ENCODE results near the gene KCNN4.
"Not testable (repeated sequence)": the region's sequence is repeated elsewhere in the genome, so short reads cannot be mapped to it uniquely, and the experiment has no call there.

Gene KCNN4

DNA sequence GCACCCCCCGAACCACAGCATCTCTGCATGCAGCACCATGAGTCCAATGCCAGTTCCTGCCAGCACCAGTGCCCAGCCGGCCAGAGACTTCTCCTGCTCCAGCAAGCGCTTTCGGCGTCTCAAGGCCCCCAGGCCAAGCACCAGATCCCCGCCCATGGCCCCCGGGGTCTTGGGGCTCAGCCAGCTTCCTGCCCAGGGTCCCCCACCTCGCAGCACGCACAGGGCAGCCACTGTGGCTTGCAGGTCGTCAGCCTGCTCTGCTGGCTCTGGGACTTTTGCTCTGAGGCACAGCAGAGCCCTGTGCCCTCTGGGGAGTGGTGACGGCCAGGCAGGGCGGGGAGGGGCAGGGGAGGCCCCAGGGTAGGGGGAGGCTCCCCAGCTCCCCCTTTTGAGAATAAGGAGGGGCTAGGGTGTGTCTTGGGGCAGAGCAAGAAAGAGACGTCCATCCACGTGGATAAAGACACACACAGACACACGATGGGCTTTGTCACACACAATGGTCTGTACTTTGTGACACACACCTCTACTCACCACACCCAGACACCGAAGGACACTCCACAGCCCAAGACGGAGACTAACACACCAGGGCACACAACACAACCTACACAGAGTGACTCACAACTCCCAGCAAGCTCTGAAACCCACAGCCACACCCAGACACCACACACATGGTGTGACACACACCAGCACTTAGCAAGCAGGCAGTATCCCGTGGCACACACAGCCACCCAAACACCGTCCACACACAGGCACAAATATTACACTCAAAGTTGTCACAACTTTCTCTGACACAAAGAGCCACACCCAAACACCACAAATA lies at the start of gene KCNN4:
Gene KCNN4, minus strand, starts transcription at position 268 of the 820 bp plus-strand sequence. Its CDS starts 112 bp downstream, at position 156.
- peak; percentile 72 to 93 for DNase-seq

DNA sequence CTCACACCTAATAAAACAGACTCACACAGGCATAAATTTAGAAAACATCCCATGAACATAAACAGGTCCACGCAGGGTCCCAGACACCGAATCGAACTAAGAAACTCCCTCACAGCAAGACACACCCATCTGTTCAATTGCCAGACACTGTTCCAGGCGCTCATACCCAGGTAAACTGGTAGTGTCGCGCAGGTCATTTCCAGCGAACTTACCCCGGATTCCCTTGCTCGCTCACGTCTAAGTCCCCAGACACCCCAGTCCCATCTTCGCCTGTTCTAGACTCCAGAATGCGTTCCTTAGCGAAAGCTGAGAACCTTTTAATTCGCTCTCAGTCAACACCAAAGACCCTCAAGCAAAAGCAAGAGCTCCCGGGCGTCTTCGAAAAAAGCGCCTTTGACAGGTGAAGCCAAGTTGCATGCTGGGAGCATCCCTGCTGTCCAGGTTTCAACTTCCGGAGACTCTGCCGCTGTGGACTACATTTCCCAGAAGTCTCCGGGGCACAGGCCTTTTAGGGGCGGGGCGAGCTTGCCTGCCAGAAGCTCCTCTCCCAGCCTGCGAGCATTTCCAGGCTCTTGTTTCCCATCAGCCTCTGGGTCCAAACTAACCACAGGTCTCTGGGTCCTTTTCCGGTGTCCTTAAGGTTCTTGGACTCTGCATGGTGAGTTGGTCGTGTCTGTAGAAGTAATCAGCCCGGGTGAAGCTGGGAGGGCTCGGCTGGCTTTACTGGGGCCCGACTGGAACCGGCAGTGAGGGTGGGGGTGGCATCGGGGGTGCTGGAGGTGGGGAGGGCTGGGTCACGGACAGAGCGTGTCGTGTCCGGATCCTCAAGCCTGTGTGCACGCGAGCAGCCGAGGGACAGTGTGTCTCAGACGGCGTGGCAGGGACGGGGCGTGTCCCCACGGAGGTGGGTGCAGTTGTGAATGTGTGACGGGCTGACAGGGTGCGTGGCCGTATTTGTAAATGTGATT lies 46.3 kb upstream of the KCNN4 start, which contains the start of gene ZNF283:
Gene ZNF283, plus strand, starts transcription at position 535 of the 968 bp plus-strand sequence. CDS start 6,184 bp downstream, outside the sequence.
- DNase-seq: peak; percentile 72 to 86

DNA sequence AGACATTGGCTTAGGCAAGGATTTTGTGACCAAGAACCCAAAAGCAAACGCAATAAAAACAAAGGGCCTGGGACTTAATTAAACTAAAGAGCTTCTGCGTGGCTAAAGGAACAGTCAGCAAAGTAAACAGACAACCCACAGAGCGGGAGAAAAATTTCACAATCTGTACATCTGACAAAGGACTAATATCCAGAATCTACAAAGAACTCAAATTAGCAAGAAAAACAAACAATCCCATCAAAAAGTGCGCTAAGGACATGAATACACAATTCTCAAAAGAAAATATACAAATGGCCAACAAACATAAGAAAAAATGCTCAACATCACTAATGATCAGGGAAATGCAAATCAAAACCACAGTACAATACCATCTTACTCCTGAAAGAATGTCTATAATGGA lies 43.8 kb upstream of the KCNN4 start:
- not testable (repeated sequence) for DNase-seq

DNA sequence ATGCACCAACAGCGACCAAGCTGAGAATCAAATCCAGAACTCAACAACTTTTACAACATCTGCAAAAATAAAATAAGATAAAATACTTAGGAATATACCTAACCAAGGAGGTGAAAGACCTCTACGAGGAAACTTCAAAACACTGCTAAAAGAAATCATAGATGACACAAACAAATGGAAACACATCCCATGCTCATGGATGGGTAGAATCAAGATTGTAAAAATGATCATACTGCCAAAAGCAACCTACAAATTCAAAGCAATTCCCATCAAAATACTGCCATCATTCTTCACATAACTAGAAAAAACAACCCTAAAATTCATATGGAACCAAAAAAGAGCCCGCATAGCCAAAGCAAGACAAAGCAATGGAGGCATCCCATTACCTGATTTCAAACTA lies 43.1 kb upstream of the KCNN4 start:
- not testable (repeated sequence) for DNase-seq

DNA sequence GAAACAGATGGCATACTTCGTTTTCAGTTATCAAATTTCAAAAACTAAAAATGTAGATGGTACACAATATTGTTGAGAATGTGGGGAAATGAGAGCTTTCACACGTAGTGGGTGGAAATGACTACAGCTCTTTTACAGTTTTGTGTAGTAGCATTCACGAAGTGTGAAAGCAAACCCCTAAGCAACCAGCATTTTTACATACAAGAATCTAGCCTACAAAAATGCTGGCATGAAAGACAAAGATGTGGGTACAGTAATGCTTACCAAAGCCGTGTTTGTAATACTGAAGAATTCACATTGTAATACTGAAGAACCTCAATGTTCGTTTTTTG lies 40.1 kb upstream of the KCNN4 start:
- no peak for DNase-seq

DNA sequence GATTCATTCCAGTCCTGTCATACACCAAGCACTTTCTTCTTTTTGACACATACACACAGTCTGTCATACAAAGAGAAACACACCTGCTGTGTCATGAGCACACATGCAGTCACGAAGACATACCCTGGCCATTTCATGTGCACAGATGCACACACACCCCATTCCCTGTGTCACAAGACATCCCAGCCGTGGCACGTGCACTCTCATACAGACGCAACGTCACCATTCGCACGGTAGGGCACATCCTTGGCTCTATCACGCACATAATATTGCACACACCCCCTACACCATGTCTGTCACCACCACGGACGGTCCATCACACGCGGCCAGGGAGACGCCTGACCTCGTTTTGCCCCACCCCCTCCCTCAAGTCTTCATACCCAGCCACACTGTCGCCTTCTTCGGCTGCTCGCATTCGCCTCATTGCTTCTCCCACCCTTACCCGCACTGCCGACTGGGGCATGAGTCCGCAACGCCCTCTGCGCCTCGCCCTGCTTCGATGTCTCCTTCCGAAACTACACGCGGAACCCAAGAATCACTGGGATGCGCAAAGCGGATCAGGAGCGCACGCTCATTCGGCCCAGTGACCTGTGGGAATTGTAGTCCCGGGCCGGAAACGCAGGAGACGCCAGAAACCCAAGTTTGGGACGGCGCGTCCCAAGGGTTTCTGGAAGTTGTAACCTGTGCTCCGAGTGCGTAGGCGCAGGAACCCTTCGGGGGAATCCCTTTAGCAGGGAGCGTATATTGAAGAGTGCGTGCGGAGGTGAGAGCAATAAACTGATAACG lies 39.5 kb upstream of the KCNN4 start:
- DNase-seq: peak; percentile 19 to 25

DNA sequence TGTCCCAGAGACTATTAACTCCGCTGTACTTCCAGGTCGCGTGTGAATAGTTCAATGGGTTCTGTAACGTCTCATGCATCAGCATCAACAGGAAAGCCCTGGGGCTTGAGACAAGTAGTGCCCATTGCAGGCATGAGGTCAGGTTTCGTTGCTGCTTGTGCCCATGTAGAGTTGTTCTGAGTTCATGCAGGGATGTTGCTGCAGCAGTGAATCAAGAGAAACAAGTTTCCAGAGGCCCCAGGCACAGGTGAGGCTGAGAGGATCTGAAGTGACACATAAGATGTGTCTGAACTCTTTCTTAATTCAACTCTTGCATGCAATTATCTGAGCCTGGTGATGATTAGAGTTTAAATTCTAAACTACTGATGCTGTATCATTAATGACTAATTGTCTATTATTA lies 37.7 kb upstream of the KCNN4 start:
- DNase-seq: no peak

DNA sequence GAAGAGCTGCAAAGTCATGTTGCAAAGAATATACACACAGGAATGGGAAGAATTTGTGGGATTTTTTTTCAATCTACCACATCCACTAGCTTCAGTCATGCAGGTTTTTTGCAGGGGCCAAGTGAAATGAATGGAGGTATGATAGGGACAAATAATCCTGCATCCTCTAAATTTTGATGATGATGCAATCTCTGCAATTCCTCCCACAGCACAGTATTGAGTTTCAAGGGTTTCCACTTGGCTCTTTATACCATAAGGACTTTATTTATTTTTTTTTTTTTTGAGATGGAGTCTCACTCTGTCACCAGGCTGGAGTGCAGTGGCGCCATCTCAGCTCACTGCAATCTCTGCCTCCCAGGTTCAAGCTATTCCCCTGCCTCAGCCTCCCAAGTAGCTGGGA lies 36.7 kb upstream of the KCNN4 start:
- DNase-seq: not testable (repeated sequence)

DNA sequence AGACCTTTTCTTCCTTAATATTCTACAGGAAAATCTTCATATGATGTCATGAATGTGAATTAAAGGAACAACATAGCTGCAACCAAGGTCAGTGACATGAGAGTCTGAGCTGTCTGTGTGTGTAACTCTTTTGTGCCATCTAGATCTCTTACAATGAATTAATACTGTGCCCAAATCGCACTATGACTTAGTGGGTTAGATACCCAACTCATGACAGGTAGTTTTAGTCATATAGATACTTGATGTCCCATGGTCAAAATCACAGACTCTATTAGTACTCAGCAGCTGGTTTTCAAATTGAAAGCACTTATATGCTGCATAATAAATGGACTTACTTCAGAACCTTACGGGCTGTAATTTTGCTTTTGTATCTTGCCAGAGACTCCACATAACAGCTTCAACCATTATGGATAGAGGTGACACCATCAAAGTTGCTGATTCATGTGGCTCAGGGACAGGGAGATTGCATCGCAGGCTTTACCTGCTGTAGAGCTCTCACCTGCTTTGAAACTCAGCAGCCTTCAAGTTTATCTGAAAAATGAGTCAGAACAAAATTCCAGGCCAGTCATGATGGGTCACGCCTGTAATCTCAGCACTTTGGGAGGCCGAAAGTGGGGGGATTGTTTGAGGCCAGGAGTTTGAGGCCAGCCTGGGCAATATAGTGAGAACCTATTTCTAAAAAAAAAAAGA lies 34.0 kb upstream of the KCNN4 start:
- no peak for DNase-seq

DNA sequence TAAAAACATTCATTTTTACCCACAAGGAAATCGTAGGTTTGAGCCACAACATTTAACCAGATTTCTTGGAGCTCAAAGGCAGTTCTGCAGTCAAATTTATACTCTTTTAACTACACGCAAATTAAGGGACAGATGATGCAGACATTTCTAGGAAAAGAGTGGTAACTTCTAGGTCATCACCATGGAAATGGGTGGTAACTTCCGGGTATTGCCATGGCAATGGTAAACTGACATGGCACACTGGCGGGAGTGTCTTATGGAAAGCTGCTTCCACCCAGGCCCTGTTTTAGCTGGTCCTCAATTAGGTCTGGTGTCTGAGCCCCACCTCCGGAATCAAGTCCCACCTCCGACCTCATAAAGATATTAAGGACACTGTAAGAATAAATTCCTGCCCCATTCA lies 31.9 kb upstream of the KCNN4 start:
- peak in 1 of 2 donors; percentile 19 for DNase-seq

DNA sequence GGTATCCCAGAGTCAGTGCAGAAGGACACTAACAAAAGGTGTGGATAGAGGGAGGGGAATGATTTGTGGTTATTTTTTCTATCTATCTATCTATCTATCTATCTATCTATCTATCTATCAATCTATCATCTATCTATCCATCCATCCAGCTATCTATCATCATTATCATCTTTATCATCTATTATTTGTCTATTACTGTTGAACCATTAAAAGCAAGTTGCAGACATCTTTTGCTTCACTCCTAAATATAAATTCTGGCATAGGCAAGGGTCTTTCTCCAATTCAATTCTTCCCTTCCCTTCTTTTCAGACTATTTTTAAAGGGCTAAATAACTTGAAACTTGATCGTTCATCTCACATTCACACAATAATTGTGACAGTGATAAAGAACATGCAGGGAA lies 31.5 kb upstream of the KCNN4 start:
- no peak for DNase-seq

DNA sequence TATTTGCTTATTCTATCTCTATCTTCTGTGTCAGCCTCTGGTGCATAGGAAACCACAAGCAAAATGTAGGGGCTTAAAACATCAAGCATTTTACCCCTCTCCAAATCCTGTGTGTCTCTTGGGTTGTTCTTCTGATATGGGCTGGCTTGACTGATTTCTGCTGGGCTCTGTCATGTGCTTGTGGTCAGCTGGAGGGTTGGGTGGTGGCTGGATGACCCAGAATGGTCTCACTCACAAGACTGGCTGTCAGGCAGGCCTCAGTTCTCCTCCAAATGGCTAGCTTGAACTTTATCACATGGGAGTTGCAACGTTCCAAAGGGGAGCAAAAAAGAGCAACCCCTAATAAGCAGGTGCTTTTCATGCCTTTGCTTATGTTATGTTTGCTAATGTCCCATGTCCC lies 31.1 kb upstream of the KCNN4 start:
- no peak for DNase-seq

DNA sequence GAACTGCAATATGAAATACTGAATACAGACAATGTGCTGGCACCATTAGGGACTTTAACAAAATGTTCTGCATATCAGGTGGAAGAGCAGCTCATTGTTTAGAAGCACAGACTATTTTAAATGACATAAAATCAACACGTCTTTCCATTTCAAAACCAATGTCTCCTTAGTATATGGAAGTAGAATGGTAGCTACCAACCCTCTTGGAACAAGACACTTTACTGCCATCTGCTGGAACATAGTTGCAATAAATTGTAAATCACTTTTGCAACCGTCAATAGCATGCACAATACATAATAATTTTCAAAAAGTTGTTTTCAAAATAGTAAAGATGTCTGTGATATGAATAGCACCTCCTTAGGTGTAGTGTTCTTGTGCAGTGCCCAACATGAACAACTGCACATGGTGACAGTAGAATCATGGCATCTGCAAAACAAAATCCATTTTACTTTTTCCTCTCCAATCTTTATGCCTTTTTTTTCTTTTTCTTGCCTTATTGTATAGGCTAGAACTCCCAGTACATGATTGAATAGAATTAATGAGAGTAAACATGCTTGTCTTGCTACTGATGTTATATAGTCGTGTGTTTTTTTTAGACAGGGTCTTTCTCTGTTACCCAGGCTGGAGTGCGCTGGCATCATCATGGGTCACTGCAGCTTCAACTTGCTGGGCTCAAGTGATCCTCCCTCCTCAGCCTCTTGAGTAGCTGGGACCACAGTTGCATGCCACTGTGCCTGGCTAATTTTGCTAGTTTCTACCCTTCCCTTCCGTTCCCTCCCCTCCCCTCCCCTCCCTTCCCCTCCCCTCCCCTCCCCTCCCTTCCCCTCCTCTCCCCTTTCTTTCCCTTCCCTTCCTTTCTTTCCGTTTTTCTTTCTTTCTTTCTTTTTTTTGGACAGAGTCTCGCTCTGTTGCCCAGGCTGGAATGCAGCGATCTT lies 29.3 kb upstream of the KCNN4 start:
- peak; percentile 64 to 83 for DNase-seq

DNA sequence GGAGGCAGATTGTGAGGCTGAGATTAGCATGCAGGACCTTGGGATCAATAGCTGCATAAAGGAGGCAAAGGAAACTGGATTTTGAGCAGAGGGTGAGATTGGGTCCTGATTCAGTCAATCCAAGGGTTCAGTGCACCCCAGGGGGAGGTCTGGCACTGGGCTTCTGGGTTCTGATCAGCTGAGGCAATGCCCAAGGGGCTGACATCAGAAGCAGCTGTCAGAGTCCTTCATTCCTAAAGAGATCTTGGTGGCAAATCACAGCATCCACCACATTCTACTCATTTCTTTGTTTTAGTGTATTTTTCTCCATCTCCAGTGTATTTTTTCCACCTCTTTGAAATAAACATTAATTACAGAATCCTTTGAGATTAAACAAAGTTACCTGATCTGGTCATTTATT lies 26.9 kb upstream of the KCNN4 start:
- no peak for DNase-seq

DNA sequence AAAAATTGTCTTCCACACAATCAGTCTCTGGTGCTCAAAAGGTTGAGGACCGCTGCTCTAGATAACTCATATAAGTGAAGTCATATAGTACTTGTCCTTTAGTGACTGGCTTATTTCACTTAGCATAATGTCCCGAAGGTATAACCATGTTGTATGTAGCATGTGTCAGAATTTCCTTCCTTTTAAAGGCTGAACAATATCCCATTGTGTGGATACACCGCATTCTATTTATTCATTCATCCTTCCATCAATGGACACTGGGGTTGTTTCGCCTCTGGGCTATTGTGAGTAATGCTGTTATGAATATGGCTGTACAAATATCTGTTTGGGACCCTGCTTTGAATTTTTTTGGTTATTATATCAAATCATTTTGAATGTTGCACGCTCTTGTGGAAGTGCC lies 26.1 kb upstream of the KCNN4 start:
- no peak for DNase-seq

DNA sequence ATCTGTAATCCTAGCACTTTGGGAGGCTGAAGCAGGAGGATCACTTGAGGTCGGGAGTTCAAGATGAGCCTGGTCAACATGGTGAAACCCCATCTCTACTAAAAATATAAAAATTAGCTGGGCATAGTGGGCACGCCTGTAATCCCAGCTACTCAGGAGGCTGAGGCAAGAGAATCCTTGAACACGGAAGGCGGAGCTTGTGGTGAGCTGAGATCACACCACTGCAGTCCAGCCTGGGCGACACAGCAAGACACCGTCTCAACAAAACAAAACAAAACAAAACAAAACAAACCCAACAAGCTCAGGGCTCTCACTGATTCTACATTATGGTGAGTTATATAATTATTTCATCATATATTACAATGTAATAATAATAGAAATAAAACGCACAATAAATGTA lies 25.6 kb upstream of the KCNN4 start:
- DNase-seq: not testable (repeated sequence)

DNA sequence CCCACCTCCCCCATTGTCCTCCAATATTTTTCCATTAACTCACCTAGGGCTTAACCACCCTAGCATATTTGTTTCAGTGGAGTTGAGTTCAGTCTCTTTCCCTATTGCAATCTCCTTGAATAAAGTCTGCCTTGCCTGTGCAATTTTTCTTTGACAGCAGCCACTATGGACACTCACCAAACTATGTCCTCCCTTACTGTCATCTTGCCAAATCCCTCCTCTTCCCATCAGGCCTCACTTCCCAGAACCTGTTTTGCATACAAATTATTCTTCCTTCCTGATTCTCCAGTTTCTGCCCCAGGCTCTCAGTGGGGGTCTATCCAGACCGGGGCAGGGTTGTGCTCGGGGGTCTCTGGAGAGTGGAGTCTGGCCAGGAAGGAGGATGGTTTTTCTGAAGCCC lies 23.7 kb upstream of the KCNN4 start:
- DNase-seq: no peak

DNA sequence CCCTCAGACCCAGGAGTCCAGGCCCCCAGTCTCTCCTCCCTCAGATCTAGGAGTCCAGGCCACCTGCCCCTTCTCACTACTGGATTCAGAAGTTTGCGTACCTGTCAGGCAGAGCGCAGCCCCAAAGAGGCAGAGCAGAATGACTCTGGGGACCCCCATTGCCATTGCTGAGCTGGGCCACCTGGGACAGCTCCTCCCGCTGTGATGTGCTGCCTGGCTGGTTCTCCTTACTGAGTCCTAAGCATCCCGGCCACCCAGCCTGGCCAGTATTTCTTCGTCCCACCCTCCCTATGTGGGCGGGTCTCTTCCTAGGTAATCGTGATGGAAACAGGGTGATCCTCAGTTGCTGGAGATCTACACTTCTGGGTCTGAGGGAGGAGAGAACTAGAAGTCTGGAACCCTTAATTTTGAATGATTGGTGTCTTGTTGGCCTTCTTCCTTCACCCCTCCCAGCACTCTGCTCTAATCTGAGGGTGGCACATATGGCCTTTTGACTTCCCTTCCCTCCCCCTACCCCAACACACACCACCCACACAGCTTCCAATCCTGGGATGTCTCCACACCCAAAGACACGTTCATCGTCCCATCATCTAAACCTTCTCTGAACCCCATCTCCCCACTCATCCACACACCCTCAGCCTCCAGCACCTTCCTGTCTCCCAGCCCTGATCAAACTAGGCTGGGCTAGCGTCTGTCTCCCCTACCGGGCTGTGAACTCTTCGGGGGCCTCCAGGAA lies 21.6 kb upstream of the KCNN4 start, which contains the start of gene LYPD5:
Gene LYPD5, minus strand, starts transcription at position 232 of the 736 bp plus-strand sequence. Its CDS starts 67 bp downstream, at position 165.
- DNase-seq: no peak

DNA sequence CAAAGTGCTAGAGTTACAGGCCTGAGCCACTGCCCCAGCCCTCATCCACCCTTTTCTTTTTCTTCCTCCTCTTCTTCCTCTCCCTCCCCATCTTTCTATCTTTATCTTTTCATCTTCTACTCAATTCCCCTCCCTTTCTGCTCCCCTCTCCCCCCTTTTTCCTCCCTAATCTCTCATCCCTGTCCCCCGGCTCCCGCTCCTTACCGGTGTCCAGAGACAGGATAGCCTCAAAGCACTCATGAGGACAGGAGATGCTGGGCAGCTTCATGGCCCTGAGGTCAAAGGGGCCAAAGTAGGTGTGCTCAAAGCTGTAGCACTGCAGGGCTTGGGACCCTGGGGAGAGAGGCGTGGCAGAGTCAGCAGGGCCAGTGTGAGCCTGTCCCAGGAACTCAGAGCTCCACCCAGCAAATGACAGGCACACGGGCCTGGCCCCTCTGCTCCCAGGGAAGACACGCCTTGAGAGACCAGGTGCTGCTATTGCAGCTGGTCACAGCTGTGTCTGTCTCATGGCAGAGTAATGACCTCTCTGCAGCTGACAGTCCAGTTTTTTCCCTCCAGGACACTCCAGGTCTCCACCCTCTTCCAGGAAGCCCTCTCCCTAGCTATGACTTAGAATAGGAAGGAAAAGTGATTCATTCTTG lies 18.8 kb upstream of the KCNN4 start:
- DNase-seq: no peak

Measured in inflammatory macrophage treated with lipopolysaccharide for 1 hour (primary cell).